ENCODE results near the gene ADAMTS17. TPM values are rescaled to one million over a fixed set of nuclear protein-coding genes. Genes with fewer than 3 reads are reported as not detected.

Gene ADAMTS17
- total RNA-seq, 1 donor from 2014 or later = 1.5 TPM

DNA sequence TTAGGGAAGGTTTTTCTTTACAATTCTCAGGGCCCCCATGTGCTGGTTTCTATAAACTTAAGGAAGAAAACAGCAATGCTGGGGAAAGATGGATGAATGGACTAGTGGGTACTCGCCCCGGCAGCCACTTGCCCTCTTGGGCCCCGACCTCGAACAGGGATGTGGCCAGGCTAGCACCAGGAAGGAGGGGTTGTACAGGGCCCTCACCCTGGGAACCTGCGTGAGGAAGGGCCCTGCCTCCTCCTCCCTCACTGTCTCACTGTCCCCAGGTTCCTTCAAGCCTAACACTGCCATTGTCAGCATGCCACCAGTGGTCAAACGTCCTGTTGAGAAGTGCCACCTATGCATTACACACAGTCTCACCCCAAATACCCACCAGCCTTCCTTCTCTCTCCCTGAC is 9.1 kb downstream of the ADAMTS17 start:
- no peaks in the 10 kb centered on the region for H3K79me2 ChIP-seq (ENCODE audit: low read depth)
- H3K9ac ChIP-seq = no peak overlapping the region
- no peaks in the 10 kb centered on the region for H3K27me3 ChIP-seq
- TF ChIP-seq, protein P1, sequence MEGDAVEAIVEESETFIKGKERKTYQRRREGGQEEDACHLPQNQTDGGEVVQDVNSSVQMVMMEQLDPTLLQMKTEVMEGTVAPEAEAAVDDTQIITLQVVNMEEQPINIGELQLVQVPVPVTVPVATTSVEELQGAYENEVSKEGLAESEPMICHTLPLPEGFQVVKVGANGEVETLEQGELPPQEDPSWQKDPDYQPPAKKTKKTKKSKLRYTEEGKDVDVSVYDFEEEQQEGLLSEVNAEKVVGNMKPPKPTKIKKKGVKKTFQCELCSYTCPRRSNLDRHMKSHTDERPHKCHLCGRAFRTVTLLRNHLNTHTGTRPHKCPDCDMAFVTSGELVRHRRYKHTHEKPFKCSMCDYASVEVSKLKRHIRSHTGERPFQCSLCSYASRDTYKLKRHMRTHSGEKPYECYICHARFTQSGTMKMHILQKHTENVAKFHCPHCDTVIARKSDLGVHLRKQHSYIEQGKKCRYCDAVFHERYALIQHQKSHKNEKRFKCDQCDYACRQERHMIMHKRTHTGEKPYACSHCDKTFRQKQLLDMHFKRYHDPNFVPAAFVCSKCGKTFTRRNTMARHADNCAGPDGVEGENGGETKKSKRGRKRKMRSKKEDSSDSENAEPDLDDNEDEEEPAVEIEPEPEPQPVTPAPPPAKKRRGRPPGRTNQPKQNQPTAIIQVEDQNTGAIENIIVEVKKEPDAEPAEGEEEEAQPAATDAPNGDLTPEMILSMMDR (IDR thresholded peaks at IDR 0.05) = no peak
- TF ChIP-seq EZH2 (IDR thresholded peaks at IDR 0.05) (no peak), EZH2phosphoT487 (IDR thresholded peaks at IDR 0.05) (no peak)
- no peaks in the 10 kb centered on the region for H3K27me3 Mint-ChIP-seq (ENCODE audit: insufficient read depth, low read depth)
- H3K9me3 ChIP-seq (ENCODE audit: low read depth) = no peaks in the 10 kb centered on the region
- no peaks in the 10 kb centered on the region for H3K9me3 Mint-ChIP-seq
- H3K4me2 ChIP-seq = no peak overlapping the region
- no peaks in the 10 kb centered on the region for H3K4me1 ChIP-seq
- H3K36me3 ChIP-seq = no peaks in the 10 kb centered on the region
- no peak for DNase-seq (ENCODE audit: low spot score)
- H3K4me3 ChIP-seq = no peak overlapping the region
- no peaks in the 10 kb centered on the region for H4K20me1 ChIP-seq (ENCODE audit: low read depth)
- H3K4me1 Mint-ChIP-seq = peaks cover 3% of the 10 kb centered on the region
- no peak overlapping the region for H3K27ac ChIP-seq
- H3F3A ChIP-seq (ENCODE audit: low read depth) = no peaks in the 10 kb centered on the region
- no peak overlapping the region for H3K4me3 Mint-ChIP-seq
- H3K27ac Mint-ChIP-seq = no peak overlapping the region
- H3K36me3 Mint-ChIP-seq = no peaks in the 10 kb centered on the region
- no peak overlapping the region for H2AFZ ChIP-seq (replicated peaks)

DNA sequence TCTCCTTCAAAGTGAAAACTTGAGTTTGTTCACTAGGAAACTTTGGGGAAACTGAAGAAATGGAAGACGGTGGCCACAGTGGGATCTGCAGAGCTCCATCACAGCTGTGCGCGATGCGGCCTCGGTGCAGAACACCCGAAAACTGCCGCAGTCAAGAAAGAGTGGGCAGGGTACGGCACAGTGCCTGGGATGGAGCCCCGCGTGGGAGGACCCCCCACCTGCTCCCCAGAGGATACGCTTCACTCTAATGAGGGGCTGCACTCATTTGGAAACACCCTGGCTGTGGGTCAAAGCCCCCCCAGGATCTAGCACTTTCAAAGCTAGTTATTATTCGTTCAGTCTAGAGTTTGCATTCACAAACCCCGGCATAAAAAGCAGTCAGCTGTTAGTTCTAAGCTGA is 9.5 kb downstream of the ADAMTS17 start:
- H4K20me1 ChIP-seq (ENCODE audit: low read depth) = no peaks in the 10 kb centered on the region
- Mint-ChIP-seq H3K27ac (no peak overlapping the region), H3K27me3 (ENCODE audit: insufficient read depth, low read depth) (no peaks in the 10 kb centered on the region), H3K4me1 (peaks cover 3% of the 10 kb centered on the region), H3K9me3 (no peaks in the 10 kb centered on the region), H3K4me3 (no peak overlapping the region), H3K36me3 (no peaks in the 10 kb centered on the region)
- no peaks in the 10 kb centered on the region for H3K4me1 ChIP-seq
- no peak overlapping the region for H2AFZ ChIP-seq (replicated peaks)
- DNase-seq (ENCODE audit: low spot score) = no peak
- no peaks in the 10 kb centered on the region for H3K27me3 ChIP-seq
- H3K4me2 ChIP-seq = no peak overlapping the region
- no peaks in the 10 kb centered on the region for H3F3A ChIP-seq (ENCODE audit: low read depth)
- H3K79me2 ChIP-seq (ENCODE audit: low read depth) = no peaks in the 10 kb centered on the region
- no peaks in the 10 kb centered on the region for H3K9me3 ChIP-seq (ENCODE audit: low read depth)
- no peak overlapping the region for H3K27ac ChIP-seq
- H3K4me3 ChIP-seq = no peak overlapping the region
- no peaks in the 10 kb centered on the region for H3K36me3 ChIP-seq
- TF ChIP-seq, protein P1 (IDR thresholded peaks at IDR 0.05) = no peak
- TF ChIP-seq EZH2phosphoT487 (IDR thresholded peaks at IDR 0.05) (no peak), EZH2 (IDR thresholded peaks at IDR 0.05) (no peak)
- H3K9ac ChIP-seq = no peak overlapping the region

DNA sequence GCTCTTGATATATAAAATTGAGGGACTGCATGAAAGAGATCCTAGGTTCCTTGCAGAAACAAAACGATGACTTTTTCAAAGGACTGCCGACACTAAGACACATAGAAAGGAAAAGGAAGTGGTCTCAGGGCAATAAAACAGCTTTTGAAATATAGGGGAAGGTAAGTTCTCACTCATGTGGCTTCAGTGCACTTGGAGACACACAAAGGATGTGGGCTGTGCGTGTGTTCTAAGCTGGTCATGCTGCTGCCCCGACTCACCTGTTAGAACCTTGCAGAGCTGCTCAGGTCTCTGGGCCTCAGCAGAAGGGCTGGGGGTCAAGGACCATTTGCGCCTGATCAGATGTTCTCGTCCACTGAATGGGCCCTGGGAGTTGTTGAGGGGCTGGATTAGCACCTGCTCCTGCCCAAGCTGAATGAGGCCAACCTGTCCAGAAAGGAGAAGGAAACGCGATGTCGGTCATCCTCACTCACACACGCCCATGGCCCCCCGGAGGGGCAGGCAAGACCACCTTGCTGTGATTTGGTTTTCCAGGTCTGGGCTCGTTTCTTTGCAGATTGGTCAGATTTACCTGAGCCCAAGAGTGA is 11.1 kb downstream of the ADAMTS17 start:
- DNase-seq (ENCODE audit: low spot score) = no peak
- TF ChIP-seq, protein P1 (IDR thresholded peaks at IDR 0.05) = no peak
- TF ChIP-seq EZH2 (IDR thresholded peaks at IDR 0.05) = no peak
- no peak for TF ChIP-seq EZH2phosphoT487 (IDR thresholded peaks at IDR 0.05)
- no peaks in the 10 kb centered on the region for H3K4me1 ChIP-seq
- no peaks in the 10 kb centered on the region for H3F3A ChIP-seq (ENCODE audit: low read depth)
- peaks cover 3% of the 10 kb centered on the region for H3K4me1 Mint-ChIP-seq
- no peaks in the 10 kb centered on the region for H3K27me3 Mint-ChIP-seq (ENCODE audit: insufficient read depth, low read depth)
- no peaks in the 10 kb centered on the region for H3K27me3 ChIP-seq
- no peaks in the 10 kb centered on the region for H3K9me3 Mint-ChIP-seq
- H3K9me3 ChIP-seq (ENCODE audit: low read depth) = no peaks in the 10 kb centered on the region
- H3K4me2 ChIP-seq = no peak overlapping the region
- H3K9ac ChIP-seq = no peak overlapping the region
- H2AFZ ChIP-seq (replicated peaks) = no peak overlapping the region
- no peak overlapping the region for H3K27ac ChIP-seq
- no peaks in the 10 kb centered on the region for H3K79me2 ChIP-seq (ENCODE audit: low read depth)
- no peak overlapping the region for H3K27ac Mint-ChIP-seq
- H3K4me3 ChIP-seq = no peak overlapping the region
- no peaks in the 10 kb centered on the region for H4K20me1 ChIP-seq (ENCODE audit: low read depth)
- H3K4me3 Mint-ChIP-seq = no peak overlapping the region
- H3K36me3 ChIP-seq = no peaks in the 10 kb centered on the region
- H3K36me3 Mint-ChIP-seq = no peaks in the 10 kb centered on the region

Data from neural progenitor cell (in vitro differentiated cells).